Right hindlimb (tissue), 1 donor: Measurements from ENCODE around the gene PRDM16.
A peak's percentile ranks its signal among the peaks of the same experiment; 100 is the strongest.

ENCODE experiments used
- DNase-seq: peaks from one replicate; pipeline ENCODE4 v3.0.0-alpha.2; 2018

The PRDM16 gene

DNA sequence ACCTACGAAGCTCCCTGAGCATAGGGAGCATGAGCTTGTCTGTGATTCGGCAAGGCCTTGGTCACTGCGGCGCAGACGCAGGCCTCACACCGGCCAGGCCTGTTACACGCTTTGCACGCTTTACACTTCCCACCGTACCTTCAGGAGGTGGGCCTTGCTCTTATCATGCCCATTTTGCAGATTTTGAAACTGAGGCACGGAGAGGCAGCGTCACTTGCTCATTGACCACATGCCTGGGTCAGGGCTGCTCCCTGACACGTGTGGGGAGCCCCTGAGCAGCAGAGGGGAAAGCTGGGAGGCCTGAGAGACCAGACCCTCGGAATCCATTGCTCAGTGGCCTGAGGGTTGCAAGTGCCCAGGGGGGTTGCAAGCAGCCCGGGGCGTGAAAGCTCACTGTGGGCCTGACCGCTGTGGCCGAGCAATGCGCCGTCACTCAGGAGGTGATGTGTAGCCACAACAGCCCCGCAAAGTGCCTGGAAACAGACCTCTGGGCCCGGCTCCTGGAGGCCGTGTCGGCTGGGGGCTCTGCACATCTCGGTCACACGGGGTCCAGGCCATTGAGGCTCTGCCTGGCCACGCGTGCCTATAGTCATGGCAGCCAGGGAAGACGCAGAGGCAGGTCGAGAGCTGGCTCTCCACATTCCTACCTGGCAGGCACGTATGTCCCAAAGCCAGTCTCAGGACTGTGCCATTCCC, 392.4 kb downstream of the PRDM16 start:
- no peak for DNase-seq

DNA sequence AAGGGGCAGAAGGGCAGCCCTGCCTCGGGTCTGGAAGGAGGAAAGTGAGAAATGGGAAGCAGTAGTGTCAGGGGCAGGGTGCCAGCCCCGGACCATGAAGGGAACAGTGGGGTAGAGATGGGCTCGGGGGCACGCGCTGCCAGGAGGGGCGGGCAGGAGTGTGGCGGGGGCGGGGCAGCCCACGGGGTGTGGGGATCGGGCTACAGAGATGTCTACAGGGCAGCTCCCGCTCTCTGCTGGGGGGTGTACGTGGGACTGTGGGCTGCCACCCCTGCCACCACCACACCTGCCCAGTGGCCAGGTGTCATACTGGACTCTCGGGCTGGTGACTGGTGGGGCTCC, 392.9 kb downstream of the PRDM16 start:
- DNase-seq: no peak

DNA sequence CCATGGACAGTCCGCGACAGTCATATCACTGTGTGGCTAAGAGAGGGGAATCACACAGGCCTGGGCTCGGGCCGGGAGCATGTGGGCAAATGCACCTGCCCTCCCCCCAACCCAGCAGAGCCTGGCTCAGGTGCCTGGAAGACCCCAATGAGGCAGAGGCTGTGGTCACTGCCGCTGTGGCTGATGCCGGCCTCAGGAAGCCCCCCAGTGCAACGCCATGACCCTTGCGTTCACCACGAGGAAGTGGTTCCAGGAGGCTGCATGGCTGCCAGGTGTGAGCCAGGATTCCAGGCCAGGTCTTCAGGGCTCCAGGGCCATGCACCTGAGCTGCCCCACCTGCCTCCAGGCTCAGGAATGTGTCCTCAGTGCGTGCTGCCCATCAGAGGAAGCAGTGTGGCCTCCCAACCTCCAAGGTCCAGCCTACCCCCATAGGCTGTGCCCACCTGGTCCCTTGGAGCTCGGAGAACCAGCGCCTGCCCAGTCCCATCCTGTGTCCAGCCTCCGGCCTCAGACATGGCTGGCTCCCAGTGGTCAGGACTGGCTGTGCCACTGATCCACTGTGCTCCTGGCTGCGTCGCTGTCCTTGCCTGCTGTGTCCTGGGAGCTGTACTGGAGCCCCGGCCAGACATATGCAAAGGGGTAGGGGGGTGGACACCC, 393.5 kb downstream of the PRDM16 start:
- no peak for DNase-seq

DNA sequence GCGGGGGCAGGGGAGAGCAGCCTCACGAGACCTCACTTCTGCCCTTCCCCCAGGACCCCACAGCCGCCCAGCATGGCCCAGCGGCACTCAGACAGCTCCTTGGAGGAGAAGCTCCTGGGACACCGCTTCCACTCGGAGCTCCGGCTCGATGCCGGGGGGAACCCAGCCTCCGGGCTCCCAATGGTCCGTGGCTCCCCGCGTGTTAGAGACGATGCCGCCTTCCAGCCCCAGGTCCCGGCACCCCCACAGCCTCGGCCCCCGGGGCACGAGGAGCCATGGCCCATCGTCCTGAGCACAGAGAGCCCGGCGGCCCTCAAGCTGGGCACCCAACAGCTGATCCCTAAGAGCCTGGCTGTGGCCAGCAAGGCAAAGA, 394.0 kb downstream of the PRDM16 start:
- no peak for DNase-seq

DNA sequence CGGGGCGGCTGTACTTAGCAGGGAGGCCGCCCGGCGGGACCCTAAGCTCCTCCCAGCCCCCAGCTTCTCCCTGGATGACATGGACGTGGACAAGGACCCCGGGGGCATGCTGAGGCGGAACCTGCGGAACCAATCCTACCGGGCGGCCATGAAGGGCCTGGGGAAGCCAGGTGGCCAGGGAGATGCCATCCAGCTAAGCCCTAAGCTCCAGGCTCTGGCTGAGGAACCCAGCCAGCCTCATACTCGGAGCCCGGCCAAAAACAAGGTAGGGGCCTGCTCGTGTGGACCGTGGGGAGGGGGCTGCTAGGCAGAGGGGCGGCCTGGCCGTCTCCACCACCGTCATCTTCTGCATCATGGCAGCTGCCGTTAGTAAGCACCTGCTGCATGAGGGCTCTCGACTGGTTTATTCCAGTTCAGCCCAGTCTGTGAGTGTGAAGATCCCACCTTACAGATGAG, 394.4 kb downstream of the PRDM16 start:
- DNase-seq: no peak

DNA sequence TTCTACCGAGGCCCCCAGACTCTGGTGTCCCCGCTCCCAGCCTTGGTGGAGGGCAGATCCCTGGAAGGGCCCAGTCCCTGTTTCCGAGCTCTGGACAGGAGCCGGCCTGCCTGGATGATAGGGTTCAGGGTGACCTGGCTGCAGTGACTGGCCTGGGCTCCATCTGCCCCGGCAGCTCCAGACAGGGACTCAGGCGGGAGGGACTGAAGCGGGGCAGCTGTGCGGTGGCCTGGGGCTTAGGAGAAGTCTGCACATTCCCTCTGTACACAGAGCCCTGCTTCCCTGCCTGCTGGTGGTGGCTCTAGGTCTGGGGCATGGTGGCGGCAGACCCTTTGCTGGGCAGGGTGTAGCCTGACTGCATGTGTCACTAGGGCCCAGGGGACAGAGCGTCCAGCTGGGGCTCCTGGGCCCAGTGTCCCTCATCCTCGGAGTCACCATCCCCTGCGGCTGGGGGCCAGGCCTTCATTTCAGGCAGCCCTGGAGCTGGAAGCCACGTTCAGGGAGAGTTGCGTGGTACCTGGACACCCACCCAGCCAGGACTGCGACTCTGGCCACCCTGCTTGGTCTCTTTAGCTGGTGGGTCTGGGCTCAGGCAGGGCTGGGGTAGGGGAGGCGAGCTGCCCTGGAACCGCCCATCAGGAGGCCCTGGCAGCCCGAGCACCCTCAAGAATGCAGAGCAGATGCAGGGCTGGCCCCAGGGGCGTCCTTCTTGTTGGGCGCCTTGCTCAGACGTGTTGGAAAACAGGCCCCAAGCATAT, 395.1 kb downstream of the PRDM16 start:
- no peak for DNase-seq

DNA sequence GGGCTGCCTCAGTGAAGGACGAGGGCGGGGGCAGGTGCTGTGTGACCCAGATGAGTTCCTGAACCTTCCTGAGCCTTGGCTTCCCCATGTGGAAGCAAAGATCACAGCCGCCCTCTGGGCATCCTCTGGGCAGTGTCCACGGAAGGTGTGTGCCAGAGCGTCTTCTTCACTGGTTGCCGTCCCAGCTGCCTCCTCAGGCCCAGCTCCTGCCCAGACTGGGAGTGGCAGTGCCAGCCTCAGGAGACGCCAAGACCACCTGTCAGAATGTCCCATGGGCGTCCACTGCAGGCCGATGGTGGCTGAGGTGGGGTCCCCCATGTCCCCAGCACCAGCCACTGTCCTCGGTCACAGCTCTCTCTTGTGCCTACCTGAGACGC, 395.6 kb downstream of the PRDM16 start:
- no peak for DNase-seq

DNA sequence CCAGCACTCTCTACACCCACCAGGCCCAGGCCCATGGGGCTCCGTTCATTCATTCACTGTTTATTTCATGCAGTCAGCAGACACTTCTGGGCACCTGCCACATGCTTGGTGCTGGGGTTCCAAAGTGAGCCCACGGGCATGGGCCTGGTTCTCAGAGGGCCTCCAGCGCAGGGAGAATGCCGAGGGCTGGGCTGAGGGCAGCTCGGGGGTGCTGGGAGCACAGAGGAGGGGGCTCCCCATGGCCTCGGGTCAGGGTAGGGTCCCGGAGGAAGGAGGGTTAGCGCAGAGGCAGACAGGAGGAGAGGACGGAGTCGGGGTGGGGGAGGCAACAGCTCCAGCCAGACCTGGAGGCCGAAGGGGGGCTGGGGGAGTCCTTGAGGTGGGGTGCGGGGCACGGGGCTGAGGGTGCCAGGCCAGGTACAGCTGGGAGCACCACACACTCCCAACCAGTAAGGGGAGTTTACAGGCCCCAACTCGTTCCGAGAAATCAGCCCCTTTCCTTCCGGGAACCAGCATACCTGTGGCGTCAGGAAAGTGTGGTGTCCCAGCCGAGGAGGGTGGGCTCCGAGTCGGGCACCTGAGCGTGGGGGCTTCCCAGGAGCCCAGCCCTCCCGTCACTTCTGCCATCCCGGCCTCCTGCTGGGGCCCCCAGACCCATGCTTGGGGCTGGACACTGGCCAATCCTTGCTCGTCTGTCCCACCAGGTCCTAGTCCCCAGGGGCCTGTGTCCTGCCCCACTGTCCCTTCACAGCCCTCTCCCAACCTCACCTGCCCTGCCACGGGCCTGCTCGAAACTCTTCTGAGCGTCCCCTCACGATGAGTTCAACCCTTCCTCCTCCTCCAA, 396.3 kb downstream of the PRDM16 start:
- DNase-seq: no peak

DNA sequence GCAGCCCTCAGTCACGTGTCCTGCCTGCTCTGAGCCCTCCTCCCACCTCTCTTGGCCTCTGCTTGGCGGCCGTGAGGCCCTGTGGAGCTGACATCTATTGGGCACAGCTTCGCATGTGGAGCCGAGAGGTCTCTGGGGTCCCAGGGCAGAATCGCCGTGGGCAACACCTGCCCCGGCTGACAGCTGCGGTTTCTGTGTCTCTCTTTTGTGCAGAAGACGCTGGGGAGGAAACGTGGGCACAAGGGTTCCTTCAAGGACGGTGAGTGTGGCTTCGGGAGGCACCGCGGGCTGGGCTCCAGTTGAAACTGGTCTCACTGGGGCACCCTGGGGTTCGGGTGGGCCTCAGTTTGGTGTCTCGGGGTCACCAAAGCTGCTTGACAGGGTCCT, 396.9 kb downstream of the PRDM16 start:
- no peak for DNase-seq

DNA sequence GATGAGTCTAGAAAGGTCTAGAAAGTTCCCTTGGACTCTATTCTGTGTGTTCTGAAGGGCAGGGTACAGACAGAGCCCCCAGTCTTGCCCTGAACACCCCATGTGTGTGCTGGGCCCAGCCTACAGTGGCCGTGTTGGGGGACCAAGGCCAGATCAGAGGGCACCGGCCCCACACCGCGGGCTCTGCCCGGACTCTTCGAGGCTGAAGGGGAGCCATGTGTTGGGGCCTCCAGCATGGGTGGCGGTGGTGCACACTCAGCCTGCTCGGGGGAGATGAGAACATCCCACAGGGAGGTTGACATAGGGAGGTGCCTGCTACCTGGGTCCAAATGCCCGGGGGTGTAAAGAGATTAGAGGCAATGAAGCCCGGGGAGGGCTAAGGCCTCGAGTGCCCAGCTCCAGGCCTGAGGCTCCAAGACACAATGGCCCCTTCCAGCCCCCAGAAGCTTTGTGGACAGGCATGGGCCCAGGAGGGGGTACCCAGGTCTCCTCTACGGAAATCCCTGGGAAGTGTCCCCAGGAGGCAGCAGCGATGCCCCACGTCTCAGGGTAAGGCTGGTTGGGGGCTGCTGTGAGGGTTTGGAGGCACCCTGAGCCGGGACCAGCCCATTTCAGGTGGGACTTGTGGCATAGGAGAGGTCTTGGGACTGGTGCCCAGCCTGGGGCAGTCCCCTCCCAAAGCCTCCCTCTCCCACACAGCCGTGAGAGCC, 397.5 kb downstream of the PRDM16 start:
- DNase-seq: no peak

DNA sequence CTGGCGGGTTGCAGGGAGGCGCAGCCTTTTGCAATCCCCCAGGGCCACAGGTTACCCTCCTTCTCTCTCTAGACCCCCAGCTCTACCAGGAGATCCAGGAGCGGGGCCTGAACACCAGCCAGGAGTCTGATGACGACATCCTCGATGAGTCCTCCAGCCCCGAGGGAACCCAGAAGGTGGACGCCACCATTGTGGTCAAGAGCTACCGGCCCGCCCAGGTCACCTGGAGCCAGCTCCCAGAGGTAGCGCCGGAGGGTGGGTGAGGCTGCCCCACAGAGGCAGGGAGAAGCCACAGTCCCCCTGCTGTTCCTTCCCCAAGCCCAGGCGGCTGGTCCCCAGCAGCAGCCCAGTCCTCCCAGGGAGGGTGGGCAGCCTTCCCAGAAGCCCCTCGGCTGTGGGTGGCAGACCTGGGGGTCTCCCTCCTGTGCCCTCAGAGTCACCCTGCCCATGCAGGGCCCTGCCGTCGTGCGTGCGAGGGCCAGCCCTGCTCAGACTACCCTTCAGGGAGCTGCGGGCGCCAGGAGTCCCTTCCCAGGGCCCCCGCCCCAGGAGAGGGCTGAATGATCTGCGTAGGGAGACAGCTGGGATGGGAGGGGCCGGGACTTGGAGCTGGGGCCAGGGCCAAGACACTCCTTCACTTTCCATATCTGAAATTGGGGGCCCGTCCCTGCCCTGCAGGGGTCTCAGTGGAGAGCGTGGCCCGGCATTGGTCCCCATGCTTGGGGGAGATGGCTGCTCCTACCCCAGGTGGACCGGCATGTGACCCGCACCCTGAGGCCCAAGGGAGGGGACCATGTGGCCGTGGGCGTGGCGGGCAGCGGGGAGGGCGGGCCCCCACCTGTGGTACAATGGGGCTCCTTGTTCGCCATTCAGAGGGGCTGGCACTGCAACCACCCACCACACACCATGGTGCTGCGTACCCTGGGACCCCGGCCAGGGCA, 398.4 kb downstream of the PRDM16 start:
- DNase-seq: peak; percentile 19

DNA sequence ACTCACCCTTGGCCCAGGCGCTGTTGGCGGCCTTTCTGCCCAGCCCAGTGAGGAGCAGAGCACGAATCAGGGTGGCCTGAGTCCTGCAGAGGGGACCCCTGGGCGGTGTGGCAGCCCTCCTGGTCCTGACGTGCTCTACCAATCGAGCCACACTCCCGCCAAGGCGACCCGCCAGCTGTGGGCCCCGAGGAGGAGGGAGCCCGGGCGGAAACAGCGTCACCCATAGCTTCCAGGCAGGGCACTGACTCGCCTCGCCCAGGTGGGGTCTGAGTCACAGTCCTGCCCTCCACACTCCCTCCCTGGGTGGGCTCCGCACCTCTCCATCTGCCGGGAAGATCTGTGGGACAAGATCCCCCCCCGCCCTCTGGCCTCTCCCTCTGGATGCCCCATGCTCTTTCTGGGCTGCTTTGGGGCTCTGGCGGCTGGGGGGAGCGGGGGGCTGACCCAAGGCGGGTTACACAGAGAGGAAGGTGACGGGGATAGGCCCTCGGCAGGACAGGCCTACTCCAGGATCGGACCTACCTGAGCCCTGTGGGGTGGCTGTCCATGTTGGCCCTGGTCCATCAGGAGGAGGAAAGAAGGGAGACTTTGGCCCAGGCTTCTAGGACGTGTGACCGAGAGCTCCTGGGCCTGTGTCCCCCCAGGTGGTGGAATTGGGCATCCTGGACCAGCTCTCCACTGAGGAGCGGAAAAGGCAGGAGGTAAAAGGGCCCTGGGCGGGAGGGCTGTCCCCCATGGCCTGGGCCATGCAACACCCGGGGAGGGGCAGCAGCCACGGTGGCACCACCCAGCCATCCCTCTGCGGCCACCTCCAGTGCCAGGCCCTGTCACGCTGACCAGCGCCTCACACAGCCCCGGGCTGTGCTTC, 399.5 kb downstream of the PRDM16 start:
- peak; percentile 20 for DNase-seq

DNA sequence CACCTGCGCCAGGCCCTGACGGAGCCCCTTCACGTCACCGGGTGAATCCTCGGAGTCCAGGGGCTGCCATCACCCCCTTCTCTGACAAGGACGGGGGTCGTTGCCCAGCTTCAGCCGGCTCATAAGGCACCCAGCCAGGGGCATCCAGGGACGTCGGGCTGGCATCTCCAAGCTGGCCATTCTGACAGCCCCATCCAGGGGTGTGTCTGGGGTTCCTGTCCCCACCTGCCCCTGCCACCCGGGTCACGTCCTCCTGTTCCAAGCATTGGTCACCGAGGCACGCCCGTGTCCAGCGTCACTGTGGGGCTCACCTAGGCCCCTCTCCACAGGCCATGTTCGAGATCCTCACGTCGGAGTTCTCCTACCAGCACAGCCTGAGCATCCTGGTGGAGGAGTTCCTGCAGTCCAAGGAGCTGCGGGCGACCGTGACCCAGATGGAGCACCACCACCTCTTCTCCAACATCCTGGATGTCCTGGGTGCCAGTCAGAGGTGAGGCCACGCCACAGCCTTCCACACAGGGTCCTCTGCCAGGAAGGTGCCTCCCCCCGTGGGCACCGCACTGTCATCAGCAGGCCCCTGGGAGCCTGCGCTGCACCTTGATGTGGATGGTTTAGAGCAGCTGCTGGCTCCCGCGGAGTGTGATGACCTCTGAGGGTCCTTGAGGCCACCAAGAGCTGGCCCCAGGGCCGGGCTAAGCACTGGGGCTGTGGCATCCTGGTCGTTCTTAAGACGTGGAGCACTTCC, 400.3 kb downstream of the PRDM16 start:
- no peak for DNase-seq

DNA sequence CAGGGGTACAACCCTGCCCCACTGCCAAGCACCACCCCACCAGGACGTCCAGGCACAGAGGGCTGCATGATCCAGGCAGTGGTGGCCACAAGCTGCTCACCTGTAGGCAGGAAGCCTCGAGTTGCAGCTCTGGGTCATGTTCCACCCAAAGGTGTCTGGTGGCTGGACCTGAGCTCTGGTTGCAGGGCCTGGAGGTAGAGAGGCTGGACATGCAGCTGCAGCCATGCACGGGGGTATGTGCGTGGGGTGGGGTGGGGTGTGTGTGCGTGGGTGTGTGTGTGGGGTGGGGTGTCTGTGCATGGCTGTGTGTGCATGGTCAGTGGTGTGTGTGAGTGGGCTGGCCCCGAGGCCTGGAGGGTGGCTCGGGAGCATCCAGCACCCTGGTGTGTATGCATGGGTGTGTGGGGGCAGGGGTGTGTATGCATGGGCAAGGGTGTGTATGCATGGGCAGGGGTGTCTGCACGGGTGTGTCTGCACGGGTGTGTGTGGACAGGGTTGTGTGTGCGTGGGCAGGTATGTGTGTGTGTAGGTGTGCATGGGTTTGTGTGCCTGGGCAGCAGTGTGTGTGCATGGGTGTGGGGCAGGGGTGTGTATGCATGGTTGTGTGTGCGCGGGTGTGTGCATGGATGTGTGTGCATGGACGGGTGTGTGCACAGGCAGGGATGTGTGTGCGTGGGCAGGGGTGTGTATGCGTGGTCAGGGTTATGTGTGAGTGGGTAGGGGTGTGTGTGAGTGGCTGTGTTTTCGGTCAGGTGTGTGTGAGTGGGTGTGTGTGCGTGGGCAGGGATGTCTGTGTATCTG, 401.0 kb downstream of the PRDM16 start:
- no peak for DNase-seq

DNA sequence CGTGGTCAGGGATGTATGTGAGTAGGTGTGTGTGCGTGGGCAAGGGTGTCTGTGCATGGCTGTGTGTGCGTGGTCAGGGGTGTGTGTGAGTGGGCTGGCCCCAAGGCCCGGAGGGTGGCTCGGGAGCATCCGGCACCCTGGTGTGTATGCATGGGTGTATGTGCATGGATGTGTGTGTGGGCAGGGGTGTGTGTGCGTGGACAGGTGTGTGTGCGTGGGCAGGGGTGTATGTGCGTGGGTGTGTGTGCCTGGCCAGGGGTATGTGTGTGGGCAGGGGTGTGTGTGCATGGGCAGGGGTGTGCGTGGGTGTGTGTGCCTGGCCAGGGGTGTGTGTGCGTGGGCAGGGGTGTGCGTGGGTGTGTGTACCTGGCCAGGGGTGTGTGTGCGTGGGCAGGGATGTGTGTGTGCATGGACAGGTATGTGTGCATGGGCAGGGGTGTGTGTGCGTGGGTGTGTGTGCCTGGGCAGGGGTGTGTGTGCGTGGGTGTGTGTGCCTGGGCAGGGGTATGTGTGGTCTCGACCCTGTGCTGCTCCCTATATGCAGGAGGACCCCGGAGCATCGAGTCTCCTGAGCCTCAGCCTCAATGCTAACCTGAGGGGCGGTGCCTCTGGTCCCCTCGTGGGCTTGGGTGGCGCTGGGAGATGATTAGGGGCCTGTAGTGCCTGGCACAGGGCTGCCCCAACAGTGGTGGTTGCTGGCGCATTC, 401.8 kb downstream of the PRDM16 start:
- peak; percentile 14 for DNase-seq

DNA sequence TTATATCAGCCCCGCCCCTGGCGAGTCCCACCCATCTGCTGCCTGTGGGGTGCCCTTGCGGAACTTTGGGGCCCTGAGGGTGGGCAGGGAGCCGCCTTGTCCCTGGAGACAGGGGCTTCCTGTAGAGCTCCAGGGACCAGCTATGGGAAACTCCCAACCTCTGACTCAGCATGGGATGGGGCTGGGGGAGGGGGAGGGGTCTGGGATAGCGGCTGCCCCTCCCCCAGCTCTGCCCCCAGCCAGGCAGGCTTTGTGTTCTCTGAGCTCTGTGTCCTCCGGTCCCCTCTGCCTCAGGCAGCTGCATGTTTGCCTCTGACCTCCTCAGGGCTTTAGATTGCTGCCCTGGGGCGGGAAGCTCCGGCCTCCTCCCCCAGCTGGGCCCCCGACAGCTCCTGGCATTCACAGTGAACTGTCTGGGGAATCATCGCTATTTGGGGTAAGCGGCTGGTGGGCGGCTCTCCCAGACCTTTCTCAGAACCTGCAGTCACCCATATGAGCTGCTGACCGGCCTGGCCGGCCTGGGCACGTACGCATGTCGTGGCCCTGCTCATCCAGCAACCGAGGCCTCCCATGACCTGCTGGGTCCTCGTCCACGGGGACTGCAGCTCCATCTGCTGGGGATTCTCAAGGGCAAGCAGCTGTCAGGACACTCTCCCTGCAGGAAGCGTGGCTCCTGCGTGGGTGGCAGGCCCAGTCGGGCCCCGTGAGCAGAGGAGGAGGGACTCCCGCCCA, 402.5 kb downstream of the PRDM16 start:
- DNase-seq: peak; percentile 37

DNA sequence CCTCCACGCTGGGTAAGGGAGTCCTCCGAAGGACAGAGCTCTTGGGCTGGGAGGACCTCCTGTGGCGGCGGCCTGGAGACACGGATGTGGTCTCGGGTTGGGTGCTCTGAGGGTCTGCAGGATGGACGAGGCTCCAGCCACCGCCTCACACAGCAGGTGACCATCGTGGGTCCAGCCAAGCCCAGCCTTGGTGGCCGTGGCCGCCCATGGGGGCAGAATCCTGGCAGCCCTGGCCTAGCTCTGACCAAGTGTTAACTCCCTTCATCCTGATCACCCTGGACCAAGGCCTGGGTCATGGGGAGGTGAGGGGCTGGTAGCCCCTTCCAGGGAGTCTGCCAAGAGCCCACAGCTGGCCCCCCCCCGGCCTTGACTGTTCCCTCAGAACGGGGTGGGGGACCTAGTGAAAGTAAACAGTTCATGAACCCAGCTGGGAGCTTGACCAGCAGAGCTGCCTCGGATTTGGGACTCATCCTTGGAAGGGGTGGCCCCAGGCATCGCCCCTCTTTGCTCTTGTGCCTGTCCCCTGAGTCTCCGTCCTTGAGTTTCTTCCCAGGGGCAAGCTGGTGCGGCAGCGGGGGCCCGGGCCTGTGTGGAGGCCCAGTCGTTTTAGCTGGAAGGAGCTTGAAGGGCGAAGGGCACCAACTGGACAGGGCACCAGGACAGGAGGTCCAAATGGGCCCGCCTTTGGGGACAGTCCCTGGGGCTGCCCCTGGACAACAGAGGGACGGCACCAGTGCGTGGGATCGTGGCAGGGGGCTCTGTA, 403.3 kb downstream of the PRDM16 start:
- no peak for DNase-seq
